H1 (cell line): ENCODE data around the gene TEX264. TPM values are rescaled to one million over a fixed set of nuclear protein-coding genes. Genes with fewer than 3 reads are reported as not detected.

Source experiments
- BACH1 ChIP-seq: IDR thresholded peaks from 2 replicates; pipeline ENCODE4 v1.6.1; 2012; ENCODE audit warnings: low read length, improper control_type of control experiment
- CBX8 ChIP-seq: fragments of 300-800, 300-1000 bp; sonication (generic); IDR thresholded peaks from 2 replicates; pipeline ENCODE4 v1.7.1; 2016; ENCODE audit warnings: low read depth, low read length, borderline replicate concordance
- HDAC6 ChIP-seq: IDR thresholded peaks from one replicate; pipeline ENCODE4 v1.7.1; 2012; ENCODE audit warnings: low read depth, mild to moderate bottlenecking, inconsistent platforms, low read length, moderate library complexity
- SP4 ChIP-seq: IDR thresholded peaks from 2 replicates; pipeline ENCODE4 v1.6.1; 2012; ENCODE audit warnings: low read length, inconsistent platforms
- TBP ChIP-seq: IDR thresholded peaks from 2 replicates; pipeline ENCODE4 v1.6.1; 2011; ENCODE audit warnings: low read depth, low read length, improper control_type of control experiment
- USF2 ChIP-seq: IDR thresholded peaks from 2 replicates; pipeline ENCODE4 v1.6.1; 2011; ENCODE audit warnings: low read length, improper control_type of control experiment
- polyA plus RNA-seq, 7 experiments: library from polyadenylated mRNA; depleted of rRNA in 3 of 7; stranded (reverse) in 5 of 7; unstranded in 2 of 7; fragments of >200 nt in 5 of 7; fragments of 200-250 nt in 2 of 7; gene quantifications; 1 replicate in 5 of 7; 2 replicates in 1 of 7; 4 replicates in 1 of 7; pipeline versions ENCODE4 v1.2.1 to v1.2.3, GENCODE V29; 2011 to 2013; ENCODE audit warnings: missing spikeins in 2 of 7, mixed read lengths in 2 of 7
- total RNA-seq: library from RNA; stranded (reverse); fragmentation: NEBNext Ultra II Directional; extraction: Animal tissue kit (Norgen Biotek cat#: 25700); gene quantifications from 2 replicates; pipeline ENCODE4 v1.2.1, GENCODE V29; 2021
- TF ChIP-seq, protein P1 (sequence below): fragments of 300-600 bp; sonication (generic); IDR thresholded peaks from 2 replicates; pipeline ENCODE4 v1.7.1; 2012; ENCODE audit warnings: low read length, moderate library complexity, mild to moderate bottlenecking, inconsistent platforms; ENCODE audit not compliant: insufficient replicate concordance

Gene TEX264
- total and polyA plus RNA-seq, 2 of the 8 experiments (the other 6 are each of a cell fraction or from before 2014, with no cell fraction given): 11.2 to 35.6 TPM

GRCh38 chr3:51662456-51662855 is 8.6 kb upstream of the TEX264 start (continued):
- TF ChIP-seq, protein P1, sequence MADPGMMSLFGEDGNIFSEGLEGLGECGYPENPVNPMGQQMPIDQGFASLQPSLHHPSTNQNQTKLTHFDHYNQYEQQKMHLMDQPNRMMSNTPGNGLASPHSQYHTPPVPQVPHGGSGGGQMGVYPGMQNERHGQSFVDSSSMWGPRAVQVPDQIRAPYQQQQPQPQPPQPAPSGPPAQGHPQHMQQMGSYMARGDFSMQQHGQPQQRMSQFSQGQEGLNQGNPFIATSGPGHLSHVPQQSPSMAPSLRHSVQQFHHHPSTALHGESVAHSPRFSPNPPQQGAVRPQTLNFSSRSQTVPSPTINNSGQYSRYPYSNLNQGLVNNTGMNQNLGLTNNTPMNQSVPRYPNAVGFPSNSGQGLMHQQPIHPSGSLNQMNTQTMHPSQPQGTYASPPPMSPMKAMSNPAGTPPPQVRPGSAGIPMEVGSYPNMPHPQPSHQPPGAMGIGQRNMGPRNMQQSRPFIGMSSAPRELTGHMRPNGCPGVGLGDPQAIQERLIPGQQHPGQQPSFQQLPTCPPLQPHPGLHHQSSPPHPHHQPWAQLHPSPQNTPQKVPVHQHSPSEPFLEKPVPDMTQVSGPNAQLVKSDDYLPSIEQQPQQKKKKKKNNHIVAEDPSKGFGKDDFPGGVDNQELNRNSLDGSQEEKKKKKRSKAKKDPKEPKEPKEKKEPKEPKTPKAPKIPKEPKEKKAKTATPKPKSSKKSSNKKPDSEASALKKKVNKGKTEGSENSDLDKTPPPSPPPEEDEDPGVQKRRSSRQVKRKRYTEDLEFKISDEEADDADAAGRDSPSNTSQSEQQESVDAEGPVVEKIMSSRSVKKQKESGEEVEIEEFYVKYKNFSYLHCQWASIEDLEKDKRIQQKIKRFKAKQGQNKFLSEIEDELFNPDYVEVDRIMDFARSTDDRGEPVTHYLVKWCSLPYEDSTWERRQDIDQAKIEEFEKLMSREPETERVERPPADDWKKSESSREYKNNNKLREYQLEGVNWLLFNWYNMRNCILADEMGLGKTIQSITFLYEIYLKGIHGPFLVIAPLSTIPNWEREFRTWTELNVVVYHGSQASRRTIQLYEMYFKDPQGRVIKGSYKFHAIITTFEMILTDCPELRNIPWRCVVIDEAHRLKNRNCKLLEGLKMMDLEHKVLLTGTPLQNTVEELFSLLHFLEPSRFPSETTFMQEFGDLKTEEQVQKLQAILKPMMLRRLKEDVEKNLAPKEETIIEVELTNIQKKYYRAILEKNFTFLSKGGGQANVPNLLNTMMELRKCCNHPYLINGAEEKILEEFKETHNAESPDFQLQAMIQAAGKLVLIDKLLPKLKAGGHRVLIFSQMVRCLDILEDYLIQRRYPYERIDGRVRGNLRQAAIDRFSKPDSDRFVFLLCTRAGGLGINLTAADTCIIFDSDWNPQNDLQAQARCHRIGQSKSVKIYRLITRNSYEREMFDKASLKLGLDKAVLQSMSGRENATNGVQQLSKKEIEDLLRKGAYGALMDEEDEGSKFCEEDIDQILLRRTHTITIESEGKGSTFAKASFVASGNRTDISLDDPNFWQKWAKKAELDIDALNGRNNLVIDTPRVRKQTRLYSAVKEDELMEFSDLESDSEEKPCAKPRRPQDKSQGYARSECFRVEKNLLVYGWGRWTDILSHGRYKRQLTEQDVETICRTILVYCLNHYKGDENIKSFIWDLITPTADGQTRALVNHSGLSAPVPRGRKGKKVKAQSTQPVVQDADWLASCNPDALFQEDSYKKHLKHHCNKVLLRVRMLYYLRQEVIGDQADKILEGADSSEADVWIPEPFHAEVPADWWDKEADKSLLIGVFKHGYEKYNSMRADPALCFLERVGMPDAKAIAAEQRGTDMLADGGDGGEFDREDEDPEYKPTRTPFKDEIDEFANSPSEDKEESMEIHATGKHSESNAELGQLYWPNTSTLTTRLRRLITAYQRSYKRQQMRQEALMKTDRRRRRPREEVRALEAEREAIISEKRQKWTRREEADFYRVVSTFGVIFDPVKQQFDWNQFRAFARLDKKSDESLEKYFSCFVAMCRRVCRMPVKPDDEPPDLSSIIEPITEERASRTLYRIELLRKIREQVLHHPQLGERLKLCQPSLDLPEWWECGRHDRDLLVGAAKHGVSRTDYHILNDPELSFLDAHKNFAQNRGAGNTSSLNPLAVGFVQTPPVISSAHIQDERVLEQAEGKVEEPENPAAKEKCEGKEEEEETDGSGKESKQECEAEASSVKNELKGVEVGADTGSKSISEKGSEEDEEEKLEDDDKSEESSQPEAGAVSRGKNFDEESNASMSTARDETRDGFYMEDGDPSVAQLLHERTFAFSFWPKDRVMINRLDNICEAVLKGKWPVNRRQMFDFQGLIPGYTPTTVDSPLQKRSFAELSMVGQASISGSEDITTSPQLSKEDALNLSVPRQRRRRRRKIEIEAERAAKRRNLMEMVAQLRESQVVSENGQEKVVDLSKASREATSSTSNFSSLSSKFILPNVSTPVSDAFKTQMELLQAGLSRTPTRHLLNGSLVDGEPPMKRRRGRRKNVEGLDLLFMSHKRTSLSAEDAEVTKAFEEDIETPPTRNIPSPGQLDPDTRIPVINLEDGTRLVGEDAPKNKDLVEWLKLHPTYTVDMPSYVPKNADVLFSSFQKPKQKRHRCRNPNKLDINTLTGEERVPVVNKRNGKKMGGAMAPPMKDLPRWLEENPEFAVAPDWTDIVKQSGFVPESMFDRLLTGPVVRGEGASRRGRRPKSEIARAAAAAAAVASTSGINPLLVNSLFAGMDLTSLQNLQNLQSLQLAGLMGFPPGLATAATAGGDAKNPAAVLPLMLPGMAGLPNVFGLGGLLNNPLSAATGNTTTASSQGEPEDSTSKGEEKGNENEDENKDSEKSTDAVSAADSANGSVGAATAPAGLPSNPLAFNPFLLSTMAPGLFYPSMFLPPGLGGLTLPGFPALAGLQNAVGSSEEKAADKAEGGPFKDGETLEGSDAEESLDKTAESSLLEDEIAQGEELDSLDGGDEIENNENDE: no peak
- TF ChIP-seq BACH1 (no peak), CBX8 (no peak), HDAC6 (no peak), SP4 (no peak), USF2 (no peak), TBP (no peak)
